Measurements from ENCODE around the gene CEBPE.

Gene CEBPE

GRCh38 chr14:23101986-23102625, 16.9 kb downstream of the CEBPE start:
- DNase-seq, result no peak

- no peak for DNase-seq
These were observed 17.7 kb downstream of the CEBPE start for GRCh38 chr14:23101213-23101970.

- no peak for DNase-seq
These were observed 19.7 kb downstream of the CEBPE start for GRCh38 chr14:23099212-23099861.

- no peak for DNase-seq
These were observed 21.3 kb downstream of the CEBPE start for GRCh38 chr14:23097786-23098185.

- DNase-seq, result peak in 1 of 2 experiments; percentile 99
These were observed 23.6 kb downstream of the CEBPE start, which contains the start of gene C14orf119 for GRCh38 chr14:23095196-23096108. C14orf119 (plus strand) TSS chr14:23095505; CDS start chr14:23097659, 2,154 bp downstream.

DNA sequence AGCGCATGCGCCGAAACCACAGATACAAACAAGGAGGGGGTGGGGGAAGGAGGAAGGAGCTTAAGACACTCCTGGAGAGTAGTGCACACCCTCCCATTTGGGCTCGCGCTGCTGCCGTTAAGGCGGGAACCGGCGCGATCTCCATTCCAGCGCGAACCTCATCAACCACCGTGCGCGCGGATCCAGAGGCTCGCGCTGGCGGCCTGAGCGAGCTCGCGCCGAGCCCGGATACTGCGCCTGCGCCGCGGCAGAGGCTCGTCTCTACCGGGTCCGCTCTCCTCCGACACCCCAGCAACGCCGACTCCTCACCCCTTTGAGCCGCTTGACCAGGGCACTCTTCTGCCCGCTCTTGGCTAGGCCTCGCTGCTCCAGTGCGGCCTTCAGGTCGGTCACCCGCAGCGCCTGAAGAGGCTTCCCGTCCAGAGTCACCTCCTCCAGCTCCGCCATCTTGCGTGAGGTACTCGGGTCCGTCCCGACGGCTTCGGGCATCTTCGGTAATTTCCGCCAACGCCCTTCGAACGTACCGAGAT, 24.3 kb downstream of the CEBPE start, which contains the start of gene ACIN1:
ACIN1 (minus strand) TSS at position 471 of the 530 bp plus-strand sequence; CDS start at position 447, 24 bp downstream.
- peak in 1 of 2 experiments; percentile 99 for DNase-seq

DNA sequence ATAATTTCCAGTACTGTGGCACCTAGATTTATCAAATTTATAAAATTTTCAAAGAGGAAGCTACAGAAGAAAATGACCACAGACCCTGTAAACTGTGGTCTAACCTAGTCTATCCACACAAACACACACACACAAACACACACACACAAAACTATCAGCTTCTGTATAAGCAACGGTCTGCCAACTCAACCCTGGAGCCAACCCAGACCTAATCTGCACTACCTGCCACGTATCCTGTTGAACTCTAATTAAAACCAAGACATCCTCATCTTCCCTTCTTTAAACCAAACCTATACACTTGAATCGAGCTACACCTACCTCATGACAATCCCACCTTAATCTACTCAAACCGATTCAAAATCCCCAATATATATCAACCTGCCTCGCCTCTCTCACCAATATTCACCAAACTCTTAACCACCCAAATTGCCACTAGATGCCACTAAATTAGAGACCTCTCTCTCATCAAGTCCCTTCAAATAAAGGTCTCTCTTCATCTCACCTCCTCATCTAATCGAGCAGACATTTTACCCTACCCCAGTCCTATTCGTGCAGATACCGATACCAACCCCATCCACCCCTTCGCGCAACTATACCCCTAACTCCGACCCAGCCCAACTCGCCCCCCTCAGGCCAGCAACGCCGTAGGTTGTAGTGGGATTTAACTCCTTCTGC, 24.9 kb downstream of the CEBPE start:
- peak in 1 of 2 experiments; percentile 71 for DNase-seq

DNA sequence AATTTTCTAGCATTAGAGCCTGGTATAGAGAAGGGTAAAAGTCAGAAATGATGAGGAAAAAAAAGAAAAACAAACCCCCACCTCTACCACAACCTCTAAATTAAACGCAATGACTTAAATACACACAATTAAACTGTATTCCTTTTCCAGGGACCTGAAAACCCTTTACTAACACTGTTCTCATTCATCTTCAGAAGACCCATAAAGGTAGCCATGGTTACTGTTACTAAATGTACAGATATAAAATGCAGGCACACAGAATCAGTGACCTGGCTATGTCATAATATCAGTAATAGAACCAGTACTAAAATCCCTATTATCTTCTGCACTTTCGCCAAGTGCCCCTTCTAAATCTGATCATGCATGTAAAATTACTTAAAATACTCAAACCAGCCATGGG, 25.5 kb downstream of the CEBPE start:
- DNase-seq, result no peak

GRCh38 chr14:23093104-23093503, 26.0 kb downstream of the CEBPE start:
- DNase-seq, result no peak

- no peak for DNase-seq
These were observed 27.5 kb downstream of the CEBPE start for GRCh38 chr14:23091294-23092225.

- no peak for DNase-seq
These were observed 28.8 kb downstream of the CEBPE start for GRCh38 chr14:23090254-23090636.

DNA sequence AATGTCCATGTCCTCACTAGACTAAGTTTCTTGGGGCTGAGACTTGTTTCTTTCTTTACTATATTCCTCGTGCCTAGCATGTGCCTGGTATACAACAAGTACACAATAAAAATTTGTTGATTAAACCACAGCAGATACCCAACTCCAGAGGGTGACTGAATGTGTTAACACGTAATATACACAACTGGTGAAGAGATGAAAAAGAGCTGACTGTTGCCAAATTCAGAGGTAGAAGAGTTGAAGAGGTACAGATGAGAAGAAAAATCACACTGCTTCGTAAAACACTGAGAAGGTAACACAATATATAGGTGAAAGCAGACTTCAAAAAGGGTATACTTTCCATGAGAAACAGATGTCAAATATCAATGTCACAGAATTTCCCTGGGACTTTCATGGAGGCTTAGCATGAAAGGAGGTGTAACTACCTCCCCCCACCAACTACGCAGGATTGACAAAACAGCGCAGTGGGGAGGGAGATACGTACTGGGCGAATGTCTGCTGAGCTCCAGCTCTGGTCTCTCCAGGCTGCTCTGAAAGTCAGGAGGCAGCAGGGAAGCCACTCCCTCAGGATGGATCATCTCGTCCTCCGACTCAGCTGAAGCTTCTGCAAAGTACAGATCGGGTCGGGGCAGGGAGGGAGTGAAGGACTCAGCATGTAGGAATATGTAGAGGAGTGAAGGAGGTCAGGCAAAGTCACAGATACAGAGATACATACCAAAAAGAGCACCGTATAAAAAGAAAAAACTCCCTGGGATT, 29.4 kb downstream of the CEBPE start:
- no peak for DNase-seq

- no peak for DNase-seq
These were observed 32.5 kb downstream of the CEBPE start for GRCh38 chr14:23086565-23086964.

DNA sequence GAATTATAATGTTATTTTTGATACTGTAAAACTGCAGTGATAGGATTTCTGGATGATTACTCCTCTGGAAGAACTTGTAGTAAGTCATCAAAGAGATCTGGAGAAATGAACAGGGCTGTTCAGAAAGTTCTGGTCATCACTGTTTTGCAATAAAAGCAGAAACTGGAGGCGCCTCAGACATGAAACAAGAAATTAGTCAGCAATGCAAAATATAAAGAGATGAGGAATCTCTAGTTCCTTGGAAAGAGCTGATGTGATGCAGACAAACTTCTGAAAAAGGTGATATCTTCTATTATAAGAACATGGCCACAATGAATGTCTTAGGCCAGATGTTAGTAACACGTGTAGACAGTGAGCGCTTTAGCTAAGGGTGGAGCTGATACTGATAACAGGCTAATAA, 33.6 kb downstream of the CEBPE start:
- no peak for DNase-seq

GRCh38 chr14:23080474-23080873, 38.6 kb downstream of the CEBPE start:
- DNase-seq, result no peak

DNA sequence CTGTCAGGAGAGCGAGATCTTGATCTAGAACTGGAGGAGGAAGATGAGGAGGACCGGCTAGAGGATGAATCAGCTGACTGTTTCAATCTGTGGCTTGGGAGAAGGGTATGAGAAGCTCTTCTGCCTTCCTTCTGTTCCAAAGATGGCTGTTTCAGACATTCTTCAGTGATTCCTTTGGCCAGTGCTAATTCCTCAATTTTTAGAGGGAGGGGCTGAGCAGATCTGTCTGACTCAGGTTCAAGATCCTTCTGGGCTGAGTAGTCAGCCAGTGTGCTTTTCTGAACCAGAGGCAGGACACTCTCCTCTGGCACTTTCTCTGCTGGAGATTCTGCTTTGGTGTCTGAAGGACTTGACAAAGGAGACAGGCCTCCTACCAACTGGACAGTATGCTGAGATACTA, 39.3 kb downstream of the CEBPE start:
- no peak for DNase-seq

DNA sequence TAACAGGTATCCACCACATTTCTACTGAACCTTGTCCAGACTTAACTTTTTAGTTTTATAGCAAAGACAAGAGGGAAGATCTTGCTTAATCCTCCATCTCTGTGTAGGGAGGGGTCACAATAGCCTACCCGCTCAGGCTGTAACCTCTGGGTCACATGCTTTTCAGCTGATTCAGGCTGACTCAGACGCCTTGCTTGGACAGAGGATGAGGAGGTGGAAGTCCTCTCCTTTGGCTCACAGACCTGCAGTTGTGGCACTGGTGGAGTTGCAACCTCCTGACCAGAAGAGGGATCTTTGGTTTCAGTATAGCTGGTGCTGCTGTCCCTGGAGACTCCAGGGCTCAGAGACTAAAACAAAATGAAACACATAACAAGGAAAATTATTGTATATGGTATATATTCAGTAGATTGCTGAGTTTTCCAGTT, 40.4 kb downstream of the CEBPE start:
- no peak for DNase-seq

- DNase-seq, result no peak
These were observed 41.1 kb downstream of the CEBPE start for GRCh38 chr14:23077962-23078361.

- DNase-seq, result no peak
These were observed 42.2 kb downstream of the CEBPE start for GRCh38 chr14:23076785-23077408.

Data from stimulated activated CD4-positive, alpha-beta T cell treated with anti-CD3 and anti-CD28 coated beads, Interleukin-4, amount 100 ng/mL, for 4 hours (primary cell).